GM12892 (cell line): Measurements from ENCODE around the gene ANKRD22.

Source experiments
- POLR2A ChIP-seq: IDR thresholded peaks from 2 replicates; pipeline ENCODE4 v1.6.1; 2011; ENCODE audit warnings: low read depth, low read length, control low read depth
- POLR2AphosphoS5 ChIP-seq: IDR thresholded peaks from 2 replicates; pipeline ENCODE4 v1.6.1; 2011; ENCODE audit warnings: low read depth, low read length, control low read depth
- TAF1 ChIP-seq: IDR thresholded peaks from 2 replicates; pipeline ENCODE4 v1.6.1; 2011; ENCODE audit warnings: low read depth, mild to moderate bottlenecking, control low read depth, low read length, borderline replicate concordance

- TF ChIP-seq POLR2AphosphoS5 (no peak), POLR2A (no peak), TAF1 (no peak)
Observed at GRCh38 chr10:88820748-88821401, 30.8 kb downstream of the ANKRD22 start.
